Measurements from ENCODE around the gene TOP2A. TPM values are rescaled to one million over a fixed set of nuclear protein-coding genes. Genes with fewer than 3 reads are reported as not detected.
A peak's percentile ranks its signal among the peaks of the same experiment; 100 is the strongest.

The TOP2A gene
- polyA plus RNA-seq, 1 experiment, result 53.5 TPM

DNA sequence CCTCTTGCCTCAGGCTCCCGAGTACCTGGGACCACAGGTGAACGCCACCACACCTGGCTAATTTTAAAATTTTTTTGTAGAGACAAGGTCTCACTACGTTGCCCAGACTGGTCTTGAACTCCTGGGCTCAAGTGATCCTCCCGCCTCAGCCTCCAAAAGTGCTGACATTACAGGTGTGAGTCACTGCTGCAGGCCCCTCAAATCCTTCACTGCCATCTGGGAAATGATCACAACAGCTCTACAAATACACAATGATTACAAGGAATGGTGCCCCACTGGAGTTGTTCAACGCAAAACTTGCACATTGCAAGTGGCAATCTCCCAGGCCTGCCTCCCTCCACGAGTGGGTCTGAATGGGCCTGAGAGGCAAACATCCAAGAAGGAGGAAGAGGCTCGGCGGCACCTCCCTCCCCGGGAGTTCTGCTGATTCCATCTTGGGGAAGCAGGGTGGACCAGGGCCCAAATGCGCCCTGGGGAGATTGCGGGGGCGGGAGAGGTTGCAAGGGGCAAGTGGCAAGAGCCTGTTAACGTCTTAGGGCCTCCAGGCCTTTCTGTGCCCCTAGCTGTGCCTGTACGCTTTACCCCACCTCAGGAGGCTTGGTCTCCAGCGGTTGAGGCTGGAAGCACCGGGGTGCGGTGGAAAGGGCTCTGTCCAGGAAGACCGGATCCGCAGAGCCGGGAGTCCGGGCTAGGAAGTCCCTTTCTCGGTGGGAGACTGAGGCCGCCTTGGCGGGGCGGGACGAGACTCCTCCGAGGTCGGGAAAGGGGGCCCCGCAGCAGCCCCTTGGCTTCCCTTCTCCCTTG is 24.9 kb upstream of the TOP2A start:
- CTCF ChIA-PET, result interaction anchor here (0.6 to 6.5 kb wide), 9 partner anchors 10 to 195 kb away, joined by 3 to 50 read pairs (median 4); partner anchors contain the start of gene TOP2A
- Histone ChIP-seq H3K4me3 (ENCODE audit: low read depth, low read length) (peak overlapping the region; percentile 98), H3K27ac (ENCODE audit: low read depth, low read length) (peak overlapping the region; percentile 80), H3K27me3 (ENCODE audit: control insufficient read depth, insufficient read depth, low read length) (no peaks in the 10 kb centered on the region), H3K9me3 (ENCODE audit: control insufficient read depth, insufficient read depth, low read length) (no peaks in the 10 kb centered on the region)
- DNase-seq (ENCODE audit: low read depth, low spot score), result no peak
- POLR2A ChIA-PET, result interaction anchor here (0.7 to 1.8 kb wide), 8 partner anchors 17 to 109 kb away, joined by 3 to 15 read pairs (median 4); no protein-coding TSS in a partner anchor
- TF ChIP-seq, protein P1, sequence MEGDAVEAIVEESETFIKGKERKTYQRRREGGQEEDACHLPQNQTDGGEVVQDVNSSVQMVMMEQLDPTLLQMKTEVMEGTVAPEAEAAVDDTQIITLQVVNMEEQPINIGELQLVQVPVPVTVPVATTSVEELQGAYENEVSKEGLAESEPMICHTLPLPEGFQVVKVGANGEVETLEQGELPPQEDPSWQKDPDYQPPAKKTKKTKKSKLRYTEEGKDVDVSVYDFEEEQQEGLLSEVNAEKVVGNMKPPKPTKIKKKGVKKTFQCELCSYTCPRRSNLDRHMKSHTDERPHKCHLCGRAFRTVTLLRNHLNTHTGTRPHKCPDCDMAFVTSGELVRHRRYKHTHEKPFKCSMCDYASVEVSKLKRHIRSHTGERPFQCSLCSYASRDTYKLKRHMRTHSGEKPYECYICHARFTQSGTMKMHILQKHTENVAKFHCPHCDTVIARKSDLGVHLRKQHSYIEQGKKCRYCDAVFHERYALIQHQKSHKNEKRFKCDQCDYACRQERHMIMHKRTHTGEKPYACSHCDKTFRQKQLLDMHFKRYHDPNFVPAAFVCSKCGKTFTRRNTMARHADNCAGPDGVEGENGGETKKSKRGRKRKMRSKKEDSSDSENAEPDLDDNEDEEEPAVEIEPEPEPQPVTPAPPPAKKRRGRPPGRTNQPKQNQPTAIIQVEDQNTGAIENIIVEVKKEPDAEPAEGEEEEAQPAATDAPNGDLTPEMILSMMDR (IDR thresholded peaks at IDR 0.05; ENCODE audit: low read depth, low read length), result no peak

DNA sequence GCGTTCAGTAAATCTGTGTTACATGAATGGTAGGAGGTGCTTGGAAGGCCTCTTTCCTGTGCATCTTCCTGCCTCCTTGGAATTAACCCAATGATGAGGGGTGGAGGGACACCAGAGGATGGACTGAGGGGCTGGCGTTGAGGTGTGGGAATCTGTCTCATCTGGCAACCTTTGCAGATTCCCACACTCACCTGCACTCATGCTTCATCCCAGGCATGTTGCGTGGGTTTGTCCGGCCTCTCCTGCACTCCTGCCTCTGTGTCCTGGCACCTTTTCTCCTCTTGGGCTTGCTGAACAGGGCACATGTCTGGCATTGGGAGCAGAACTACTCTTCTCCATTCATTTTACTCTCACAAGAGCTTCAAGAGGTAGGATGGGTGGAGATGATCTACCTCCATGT is 22.5 kb upstream of the TOP2A start:
- no peak for DNase-seq (ENCODE audit: low read depth, low spot score)
- H3K4me3 ChIP-seq (ENCODE audit: low read depth, low read length), result no peak overlapping the region
- H3K27me3 ChIP-seq (ENCODE audit: control insufficient read depth, insufficient read depth, low read length), result no peaks in the 10 kb centered on the region
- no peaks in the 10 kb centered on the region for H3K9me3 ChIP-seq (ENCODE audit: control insufficient read depth, insufficient read depth, low read length)
- POLR2A ChIA-PET, result interaction anchor here (0.9 to 1.0 kb wide), 2 partner anchors 31 to 93 kb away, joined by 3 to 4 read pairs; no protein-coding TSS in a partner anchor
- TF ChIP-seq, protein P1 (IDR thresholded peaks at IDR 0.05; ENCODE audit: low read depth, low read length), result no peak
- CTCF ChIA-PET, result interaction anchor here (0.7 to 6.5 kb wide), 6 partner anchors 22 to 351 kb away, joined by 3 to 50 read pairs (median 5); partner anchors contain the start of gene TOP2A
- H3K27ac ChIP-seq (ENCODE audit: low read depth, low read length), result no peak overlapping the region

- DNase-seq (ENCODE audit: low read depth, low spot score), result no peak
- TF ChIP-seq, protein P1 (IDR thresholded peaks at IDR 0.05; ENCODE audit: low read depth, low read length), result no peak
- POLR2A ChIA-PET, result interaction anchor here (0.6 kb wide), 1 partner anchor 17 kb away, joined by 3 read pairs; no protein-coding TSS in a partner anchor
Measured at GRCh38 chr17:40437095-40437732, 19.5 kb upstream of the TOP2A start.

DNA sequence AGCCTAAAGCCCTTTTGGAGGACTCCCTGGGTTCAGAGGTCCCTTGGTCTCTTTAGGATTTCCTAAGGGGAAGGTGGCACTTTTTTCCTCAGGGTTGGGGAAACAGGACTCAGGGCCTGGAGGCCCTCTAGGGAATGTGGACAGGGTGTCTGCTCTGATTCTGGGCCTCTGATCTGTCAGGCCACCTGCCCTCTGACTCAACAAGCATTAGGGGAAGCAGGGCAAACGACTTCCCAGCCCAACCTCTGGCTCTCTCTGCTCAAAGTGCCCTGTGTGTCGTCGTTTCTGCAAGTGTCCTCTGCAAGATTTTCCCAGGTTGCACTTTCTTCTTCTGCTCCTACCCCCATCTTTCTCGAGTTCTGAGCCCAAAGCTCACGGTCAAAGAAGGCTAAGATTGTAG is 18.9 kb upstream of the TOP2A start:
- no peak for DNase-seq (ENCODE audit: low read depth, low spot score)
- POLR2A ChIA-PET, result no interaction called here
- Histone ChIP-seq H3K27me3 (ENCODE audit: control insufficient read depth, insufficient read depth, low read length) (no peaks in the 10 kb centered on the region), H3K9me3 (ENCODE audit: control insufficient read depth, insufficient read depth, low read length) (no peaks in the 10 kb centered on the region), H3K27ac (ENCODE audit: low read depth, low read length) (no peak overlapping the region), H3K4me3 (ENCODE audit: low read depth, low read length) (no peak overlapping the region)
- CTCF ChIA-PET, result interaction anchor here (0.7 to 6.5 kb wide), 4 partner anchors 22 to 402 kb away, joined by 3 to 50 read pairs (median 5); no protein-coding TSS in a partner anchor
- TF ChIP-seq, protein P1 (IDR thresholded peaks at IDR 0.05; ENCODE audit: low read depth, low read length), result no peak

More at GRCh38 chr17:40437095-40437732, 19.5 kb upstream of the TOP2A start:
- no peak overlapping the region for H3K27ac ChIP-seq (ENCODE audit: low read depth, low read length)
- CTCF ChIA-PET, result interaction anchor here (0.7 to 6.5 kb wide), 4 partner anchors 22 to 402 kb away, joined by 3 to 50 read pairs (median 5); no protein-coding TSS in a partner anchor
- H3K9me3 ChIP-seq (ENCODE audit: control insufficient read depth, insufficient read depth, low read length), result no peaks in the 10 kb centered on the region
- no peaks in the 10 kb centered on the region for H3K27me3 ChIP-seq (ENCODE audit: control insufficient read depth, insufficient read depth, low read length)
- H3K4me3 ChIP-seq (ENCODE audit: low read depth, low read length), result no peak overlapping the region
